ENCODE data around the gene ITGAE.
"Not testable (repeated sequence)": the region's sequence is repeated elsewhere in the genome, so short reads cannot be mapped to it uniquely, and the experiment has no call there.

Gene ITGAE

GRCh38 chr17:3796110-3796821 lies 4.7 kb downstream of the ITGAE start:
- Histone ChIP-seq H3K9ac (ENCODE audit: low read depth in 1 of 2, low read length in 2 of 2) (no peak overlapping the region), H3K4me3 (ENCODE audit: low read depth in 1 of 2, low read length in 2 of 2) (peak overlapping the region in 1 of 2 donors; percentile 32), H3K36me3 (ENCODE audit: control insufficient read depth in 1 of 2, insufficient read depth in 2 of 2, low read length in 2 of 2) (no peaks in the 10 kb centered on the region), H3K27me3 (ENCODE audit: control insufficient read depth in 1 of 2, insufficient read depth in 2 of 2, low read length in 2 of 2) (no peaks in the 10 kb centered on the region), H3K4me1 (ENCODE audit: control insufficient read depth in 1 of 2, insufficient read depth in 2 of 2, low read length in 2 of 2) (peaks cover 0 to 16% of the 10 kb centered on the region in 2 donors), H3K27ac (ENCODE audit: low read depth, low read length) (no peak overlapping the region), H3K9me3 (ENCODE audit: control insufficient read depth in 1 of 2, low read length in 2 of 2) (no peaks in the 10 kb centered on the region)

DNA sequence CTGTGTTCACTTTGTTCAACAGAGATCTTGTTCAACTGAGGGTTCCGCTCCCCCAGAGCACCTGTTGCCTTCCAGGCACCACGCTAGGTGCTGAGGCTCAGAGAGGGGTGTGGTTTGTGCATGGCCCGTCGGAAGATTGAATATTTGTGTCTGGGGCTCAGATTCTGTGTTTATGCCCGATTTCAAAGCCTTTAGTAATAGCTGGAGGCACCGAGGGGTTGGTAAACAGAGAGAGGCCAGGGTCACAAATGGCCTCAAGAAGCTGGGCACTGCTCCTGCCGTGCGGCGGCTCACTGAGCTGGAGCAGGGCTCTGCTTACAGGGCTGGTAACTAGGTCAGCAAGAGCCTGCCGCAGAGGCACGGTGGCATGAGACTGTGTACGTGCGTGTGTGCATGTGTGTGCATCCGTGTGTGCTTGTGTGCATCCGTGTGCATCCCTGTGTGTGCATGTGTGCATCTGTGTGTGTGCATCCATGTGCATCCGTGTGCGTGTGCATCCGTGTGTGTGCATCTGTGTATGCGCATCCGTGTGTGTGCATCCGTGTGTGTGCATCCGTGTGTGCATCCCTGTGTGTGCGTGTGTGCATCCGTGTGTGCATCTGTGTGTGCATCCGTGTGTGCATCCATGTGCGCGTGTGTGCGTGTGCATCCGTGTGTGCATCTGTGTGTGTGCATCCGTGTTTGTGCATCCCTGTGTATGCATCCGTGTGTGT lies 5.4 kb downstream of the ITGAE start:
- peak overlapping the region in 1 of 2 donors; percentile 32 for H3K4me3 ChIP-seq (ENCODE audit: low read depth in 1 of 2, low read length in 2 of 2)
- no peaks in the 10 kb centered on the region for H3K36me3 ChIP-seq (ENCODE audit: control insufficient read depth in 1 of 2, insufficient read depth in 2 of 2, low read length in 2 of 2)
- H3K4me1 ChIP-seq (ENCODE audit: control insufficient read depth in 1 of 2, insufficient read depth in 2 of 2, low read length in 2 of 2) = peaks cover 0 to 16% of the 10 kb centered on the region in 2 donors
- no peaks in the 10 kb centered on the region for H3K27me3 ChIP-seq (ENCODE audit: control insufficient read depth in 1 of 2, insufficient read depth in 2 of 2, low read length in 2 of 2)
- no peaks in the 10 kb centered on the region for H3K9me3 ChIP-seq (ENCODE audit: control insufficient read depth in 1 of 2, low read length in 2 of 2)
- H3K27ac ChIP-seq (ENCODE audit: low read depth, low read length) = no peak overlapping the region
- no peak overlapping the region for H3K9ac ChIP-seq (ENCODE audit: low read depth in 1 of 2, low read length in 2 of 2)

DNA sequence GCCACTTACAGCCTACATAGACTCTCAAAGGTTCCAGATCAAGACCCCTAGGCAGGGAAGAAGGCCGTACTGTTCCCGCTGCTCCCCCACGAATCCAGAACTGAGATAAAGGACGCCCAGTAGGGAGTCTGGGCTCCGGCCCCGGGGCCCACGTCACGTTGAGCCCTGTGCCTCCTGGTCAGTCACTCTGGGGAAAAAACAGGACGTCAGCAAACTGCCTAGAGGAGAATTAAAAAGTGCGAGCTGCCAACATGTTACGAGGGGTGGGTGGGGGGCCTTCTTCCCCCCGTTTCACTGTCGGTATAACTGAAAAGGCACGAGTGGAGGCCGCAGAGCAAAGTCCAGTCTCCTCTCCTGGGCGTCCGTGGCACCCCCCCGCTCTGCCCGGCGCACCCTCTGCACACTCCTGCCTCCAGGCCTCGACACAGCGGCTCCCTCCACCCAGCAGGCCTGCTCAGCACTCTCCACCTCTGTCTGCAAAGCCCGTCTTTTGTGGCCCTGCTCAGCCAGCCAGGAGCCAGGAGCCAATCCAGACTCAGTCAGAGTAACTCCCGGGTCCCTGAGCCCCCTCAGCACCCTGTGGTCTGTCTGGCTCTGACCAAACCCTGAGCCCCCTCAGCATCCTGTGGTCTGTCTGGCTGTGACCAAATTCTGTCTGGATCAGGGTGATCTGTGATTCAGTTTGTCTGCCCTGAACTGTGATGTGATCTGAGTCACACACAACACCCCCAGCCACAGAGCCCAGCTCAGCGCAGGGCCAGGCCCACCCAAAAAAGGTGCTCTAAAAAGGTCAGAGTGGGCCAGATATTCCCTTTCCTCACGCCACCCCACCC lies 6.2 kb downstream of the ITGAE start:
- H3K27ac ChIP-seq (ENCODE audit: low read depth, low read length) = no peak overlapping the region
- H3K4me1 ChIP-seq (ENCODE audit: control insufficient read depth in 1 of 2, insufficient read depth in 2 of 2, low read length in 2 of 2) = peaks cover 0 to 16% of the 10 kb centered on the region in 2 donors

GRCh38 chr17:3794152-3794551 lies 6.8 kb downstream of the ITGAE start:
- H3K4me3 ChIP-seq (ENCODE audit: low read depth in 1 of 2, low read length in 2 of 2); H3K27me3 ChIP-seq (ENCODE audit: control insufficient read depth in 1 of 2, insufficient read depth in 2 of 2, low read length in 2 of 2); H3K9ac ChIP-seq (ENCODE audit: low read depth in 1 of 2, low read length in 2 of 2); H3K9me3 ChIP-seq (ENCODE audit: control insufficient read depth in 1 of 2, low read length in 2 of 2); H3K36me3 ChIP-seq (ENCODE audit: control insufficient read depth in 1 of 2, insufficient read depth in 2 of 2, low read length in 2 of 2); H3K27ac ChIP-seq (ENCODE audit: low read depth, low read length): not testable (repeated sequence)
- H3K4me1 ChIP-seq (ENCODE audit: control insufficient read depth in 1 of 2, insufficient read depth in 2 of 2, low read length in 2 of 2) = peaks cover 0 to 16% of the 10 kb centered on the region in 2 donors

More for the DNA sequence above, 6.2 kb downstream of the ITGAE start:
- H3K27me3 ChIP-seq (ENCODE audit: control insufficient read depth in 1 of 2, insufficient read depth in 2 of 2, low read length in 2 of 2) = no peaks in the 10 kb centered on the region
- no peaks in the 10 kb centered on the region for H3K9me3 ChIP-seq (ENCODE audit: control insufficient read depth in 1 of 2, low read length in 2 of 2)
- H3K9ac ChIP-seq (ENCODE audit: low read depth in 1 of 2, low read length in 2 of 2) = no peak overlapping the region
- H3K4me3 ChIP-seq (ENCODE audit: low read depth in 1 of 2, low read length in 2 of 2) = no peak overlapping the region
- no peaks in the 10 kb centered on the region for H3K36me3 ChIP-seq (ENCODE audit: control insufficient read depth in 1 of 2, insufficient read depth in 2 of 2, low read length in 2 of 2)

DNA sequence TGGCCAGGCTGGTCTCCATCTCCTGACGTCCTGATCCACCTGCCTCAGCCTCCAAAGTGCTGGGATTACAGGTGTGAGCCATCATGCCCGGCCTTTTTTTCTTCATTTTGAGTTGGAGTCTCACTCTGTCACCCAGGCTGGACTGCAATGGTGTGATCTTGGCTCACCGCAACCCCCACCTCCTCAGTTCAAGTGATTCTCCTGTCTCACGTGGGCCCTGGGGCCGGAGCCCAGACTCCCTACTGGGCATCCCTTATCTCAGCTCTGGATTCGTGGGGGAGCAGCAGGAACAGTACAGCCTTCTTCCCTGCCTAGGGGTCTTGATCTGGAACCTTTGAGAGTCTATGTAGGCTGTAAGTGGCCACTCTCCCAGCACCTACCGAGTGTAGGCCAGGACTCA lies 7.7 kb downstream of the ITGAE start:
- H3K4me3 ChIP-seq (ENCODE audit: low read depth in 1 of 2, low read length in 2 of 2); H3K9me3 ChIP-seq (ENCODE audit: control insufficient read depth in 1 of 2, low read length in 2 of 2); H3K9ac ChIP-seq (ENCODE audit: low read depth in 1 of 2, low read length in 2 of 2); H3K27me3 ChIP-seq (ENCODE audit: control insufficient read depth in 1 of 2, insufficient read depth in 2 of 2, low read length in 2 of 2); H3K36me3 ChIP-seq (ENCODE audit: control insufficient read depth in 1 of 2, insufficient read depth in 2 of 2, low read length in 2 of 2); H3K27ac ChIP-seq (ENCODE audit: low read depth, low read length): not testable (repeated sequence)
- peaks cover 0 to 16% of the 10 kb centered on the region in 2 donors for H3K4me1 ChIP-seq (ENCODE audit: control insufficient read depth in 1 of 2, insufficient read depth in 2 of 2, low read length in 2 of 2)

DNA sequence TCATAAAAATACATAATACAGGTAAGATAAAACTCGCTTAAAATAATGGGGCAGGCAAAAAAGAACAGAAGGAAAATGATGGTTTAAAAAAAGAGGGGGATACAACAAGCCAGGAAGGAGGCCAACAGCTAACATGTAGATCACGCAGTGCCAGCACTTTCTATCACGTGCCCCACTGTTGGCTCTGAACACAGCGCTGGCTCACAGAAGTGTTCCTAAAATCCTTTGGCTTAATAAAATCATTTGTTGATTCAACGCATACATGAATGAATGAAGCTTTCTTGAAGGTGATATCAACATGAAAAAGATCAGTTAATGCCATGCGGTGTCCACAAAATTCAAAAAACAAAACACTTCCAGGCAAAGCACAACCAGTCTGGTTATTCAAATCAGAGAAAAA lies 8.5 kb downstream of the ITGAE start:
- Histone ChIP-seq H3K27me3 (ENCODE audit: control insufficient read depth in 1 of 2, insufficient read depth in 2 of 2, low read length in 2 of 2) (no peaks in the 10 kb centered on the region), H3K4me3 (ENCODE audit: low read depth in 1 of 2, low read length in 2 of 2) (no peak overlapping the region), H3K4me1 (ENCODE audit: control insufficient read depth in 1 of 2, insufficient read depth in 2 of 2, low read length in 2 of 2) (peaks cover 0 to 16% of the 10 kb centered on the region in 2 donors), H3K27ac (ENCODE audit: low read depth, low read length) (no peak overlapping the region), H3K9me3 (ENCODE audit: control insufficient read depth in 1 of 2, low read length in 2 of 2) (no peaks in the 10 kb centered on the region), H3K9ac (ENCODE audit: low read depth in 1 of 2, low read length in 2 of 2) (no peak overlapping the region), H3K36me3 (ENCODE audit: control insufficient read depth in 1 of 2, insufficient read depth in 2 of 2, low read length in 2 of 2) (no peaks in the 10 kb centered on the region)

DNA sequence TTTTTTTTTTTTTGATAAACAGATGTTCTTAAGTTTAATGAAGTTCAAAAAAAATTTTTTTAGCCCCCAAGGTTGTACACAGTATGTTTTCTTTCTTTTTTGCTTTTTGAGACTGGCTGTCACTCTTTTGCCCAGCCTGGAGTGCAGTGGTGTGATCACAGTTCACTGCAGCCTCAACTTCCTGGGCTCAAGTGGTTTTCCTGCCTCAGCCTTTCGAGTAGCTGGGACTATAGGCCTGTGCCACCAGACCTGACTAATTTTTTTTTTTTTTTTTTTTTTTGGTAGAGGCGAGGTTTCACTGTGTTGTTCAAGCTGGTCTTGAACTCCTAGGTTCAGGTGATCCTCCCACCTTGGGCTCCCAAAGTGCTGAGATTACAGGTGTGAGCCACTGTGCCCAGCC lies 12.8 kb downstream of the ITGAE start:
- Histone ChIP-seq H3K36me3 (ENCODE audit: control insufficient read depth in 1 of 2, insufficient read depth in 2 of 2, low read length in 2 of 2) (no peaks in the 10 kb centered on the region), H3K4me1 (ENCODE audit: control insufficient read depth in 1 of 2, insufficient read depth in 2 of 2, low read length in 2 of 2) (no peaks in the 10 kb centered on the region), H3K27me3 (ENCODE audit: control insufficient read depth in 1 of 2, insufficient read depth in 2 of 2, low read length in 2 of 2) (no peaks in the 10 kb centered on the region), H3K27ac (ENCODE audit: low read depth, low read length) (no peak overlapping the region), H3K9ac (ENCODE audit: low read depth in 1 of 2, low read length in 2 of 2) (no peak overlapping the region), H3K9me3 (ENCODE audit: control insufficient read depth in 1 of 2, low read length in 2 of 2) (no peaks in the 10 kb centered on the region), H3K4me3 (ENCODE audit: low read depth in 1 of 2, low read length in 2 of 2) (no peak overlapping the region)

DNA sequence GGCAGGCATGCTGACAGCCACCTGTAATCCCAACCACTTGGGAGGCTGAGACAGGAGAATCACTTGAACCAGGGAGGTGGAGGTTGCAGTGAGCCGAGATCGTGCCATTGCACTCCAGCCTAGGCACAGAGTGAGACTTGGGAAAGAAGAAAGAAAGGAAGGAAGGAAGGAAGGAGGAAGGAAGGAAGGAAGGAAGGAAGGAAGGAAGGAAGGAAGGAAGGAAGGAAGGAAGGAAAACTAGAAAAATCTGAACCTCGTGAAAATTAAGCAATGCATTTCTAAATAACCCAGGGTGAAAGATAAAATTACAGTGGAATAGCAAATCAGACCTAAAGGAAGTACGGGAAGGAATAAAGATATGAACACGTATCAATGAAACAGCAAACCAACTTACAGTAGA lies 15.7 kb downstream of the ITGAE start:
- H3K9me3 ChIP-seq (ENCODE audit: control insufficient read depth in 1 of 2, low read length in 2 of 2); H3K4me1 ChIP-seq (ENCODE audit: control insufficient read depth in 1 of 2, insufficient read depth in 2 of 2, low read length in 2 of 2); H3K4me3 ChIP-seq (ENCODE audit: low read depth in 1 of 2, low read length in 2 of 2); H3K27me3 ChIP-seq (ENCODE audit: control insufficient read depth in 1 of 2, insufficient read depth in 2 of 2, low read length in 2 of 2); H3K9ac ChIP-seq (ENCODE audit: low read depth in 1 of 2, low read length in 2 of 2); H3K27ac ChIP-seq (ENCODE audit: low read depth, low read length); H3K36me3 ChIP-seq (ENCODE audit: control insufficient read depth in 1 of 2, insufficient read depth in 2 of 2, low read length in 2 of 2): not testable (repeated sequence)

DNA sequence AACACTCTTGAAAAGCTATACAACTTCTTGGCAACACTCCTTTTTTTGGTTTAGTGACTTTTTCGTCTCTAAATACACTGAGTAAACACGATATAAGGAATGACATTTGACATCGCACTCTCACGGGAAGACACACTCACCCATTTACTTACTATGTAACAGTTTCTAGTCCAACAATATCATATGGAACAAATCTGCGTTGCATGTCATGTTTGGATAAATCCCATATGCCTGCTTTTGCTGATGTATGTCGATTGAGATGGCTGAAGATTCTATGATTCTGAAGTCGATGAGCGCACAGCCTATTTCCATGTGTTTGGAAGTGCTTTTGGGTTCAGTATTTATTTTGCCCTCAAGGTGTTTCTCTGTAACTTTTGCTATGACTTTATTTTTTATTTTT lies 18.2 kb downstream of the ITGAE start:
- H3K9me3 ChIP-seq (ENCODE audit: control insufficient read depth in 1 of 2, low read length in 2 of 2) = no peaks in the 10 kb centered on the region
- H3K27ac ChIP-seq (ENCODE audit: low read depth, low read length) = no peak overlapping the region
- no peaks in the 10 kb centered on the region for H3K36me3 ChIP-seq (ENCODE audit: control insufficient read depth in 1 of 2, insufficient read depth in 2 of 2, low read length in 2 of 2)
- no peaks in the 10 kb centered on the region for H3K27me3 ChIP-seq (ENCODE audit: control insufficient read depth in 1 of 2, insufficient read depth in 2 of 2, low read length in 2 of 2)
- no peak overlapping the region for H3K9ac ChIP-seq (ENCODE audit: low read depth in 1 of 2, low read length in 2 of 2)
- H3K4me1 ChIP-seq (ENCODE audit: control insufficient read depth in 1 of 2, insufficient read depth in 2 of 2, low read length in 2 of 2) = no peaks in the 10 kb centered on the region
- H3K4me3 ChIP-seq (ENCODE audit: low read depth in 1 of 2, low read length in 2 of 2) = no peak overlapping the region

DNA sequence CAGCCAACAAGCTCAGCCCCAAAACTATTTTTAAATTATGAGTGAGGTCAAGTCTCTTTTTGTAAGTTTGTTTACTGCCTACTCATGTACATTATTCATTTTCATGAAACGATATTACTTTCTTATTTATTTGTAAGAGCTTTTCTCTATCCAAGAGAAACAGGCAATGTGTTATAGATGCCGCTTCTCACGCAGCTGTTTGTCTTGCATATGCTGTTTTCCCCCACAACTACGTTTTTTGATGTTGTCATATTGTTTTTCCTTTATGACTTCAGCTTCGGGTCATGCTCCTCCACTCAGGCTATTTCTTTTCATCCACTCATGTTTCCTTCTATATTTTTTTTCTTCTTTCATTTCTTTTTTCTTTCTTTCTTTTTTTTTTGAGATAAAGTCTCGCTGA lies 20.0 kb downstream of the ITGAE start:
- Histone ChIP-seq H3K9ac (ENCODE audit: low read depth in 1 of 2, low read length in 2 of 2) (no peak overlapping the region), H3K9me3 (ENCODE audit: control insufficient read depth in 1 of 2, low read length in 2 of 2) (no peaks in the 10 kb centered on the region)

More for the DNA sequence above, 20.0 kb downstream of the ITGAE start:
- Histone ChIP-seq H3K4me1 (ENCODE audit: control insufficient read depth in 1 of 2, insufficient read depth in 2 of 2, low read length in 2 of 2) (no peaks in the 10 kb centered on the region), H3K27me3 (ENCODE audit: control insufficient read depth in 1 of 2, insufficient read depth in 2 of 2, low read length in 2 of 2) (no peaks in the 10 kb centered on the region), H3K27ac (ENCODE audit: low read depth, low read length) (no peak overlapping the region), H3K36me3 (ENCODE audit: control insufficient read depth in 1 of 2, insufficient read depth in 2 of 2, low read length in 2 of 2) (no peaks in the 10 kb centered on the region), H3K4me3 (ENCODE audit: low read depth in 1 of 2, low read length in 2 of 2) (no peak overlapping the region)
